ENCODE results near the gene C16orf78. TPM values are rescaled to one million over a fixed set of nuclear protein-coding genes. Genes with fewer than 3 reads are reported as not detected.
A peak's percentile ranks its signal among the peaks of the same experiment; 100 is the strongest.

The C16orf78 gene
- total and polyA plus RNA-seq, 5 experiments from 2014 or later: not detected

GRCh38 chr16:49377196-49377755 lies 3.7 kb downstream of the C16orf78 start:
- H3K9me3 Mint-ChIP-seq: peaks cover 0 to 5% (median under 1%) of the 10 kb centered on the region in 9 donors
- H3K4me1 Mint-ChIP-seq: peaks cover 0 to 2% (median 0%) of the 10 kb centered on the region in 4 donors
- H3K36me3 Mint-ChIP-seq: no peaks in the 10 kb centered on the region
- DNase-seq (no peak), ATAC-seq (no peak)
- peak overlapping the region in 1 of 10 donors; percentile 46 for H3K27ac Mint-ChIP-seq
- POLR2A ChIA-PET: no interaction called here
- peaks cover 0 to 25% (median 15%) of the 10 kb centered on the region in 5 donors for H3K27me3 Mint-ChIP-seq
- H3K4me3 Mint-ChIP-seq: no peak overlapping the region

GRCh38 chr16:49378238-49378637 lies 4.6 kb downstream of the C16orf78 start:
- no peak for DNase-seq
- H3K4me1 Mint-ChIP-seq: peaks cover 0 to 4% (median 0%) of the 10 kb centered on the region in 4 donors
- POLR2A ChIA-PET: no interaction called here
- H3K9me3 Mint-ChIP-seq: peaks cover 0 to 11% (median 5%) of the 10 kb centered on the region in 9 donors
- peaks cover 2 to 22% (median 15%) of the 10 kb centered on the region in 5 donors for H3K27me3 Mint-ChIP-seq
- H3K4me3 Mint-ChIP-seq: no peak overlapping the region
- H3K36me3 Mint-ChIP-seq: peaks cover 0 to 7% (median 0%) of the 10 kb centered on the region in 3 donors
- ATAC-seq: no peak
- no peak overlapping the region for H3K27ac Mint-ChIP-seq

GRCh38 chr16:49378816-49379215 lies 5.2 kb downstream of the C16orf78 start:
- H3K27me3 Mint-ChIP-seq: peaks cover 2 to 19% (median 15%) of the 10 kb centered on the region in 5 donors
- POLR2A ChIA-PET: no interaction called here

GRCh38 chr16:49382916-49383315 lies 9.3 kb downstream of the C16orf78 start:
- H3K27ac Mint-ChIP-seq: no peak overlapping the region
- H3K36me3 Mint-ChIP-seq: peaks cover 0 to 12% (median 0%) of the 10 kb centered on the region in 3 donors
- H3K9me3 Mint-ChIP-seq: peaks cover 6 to 44% (median 21%) of the 10 kb centered on the region in 9 donors
- POLR2A ChIA-PET: no interaction called here
- H3K4me3 Mint-ChIP-seq: no peak overlapping the region
- H3K27me3 Mint-ChIP-seq: peaks cover under 1 to 13% (median 5%) of the 10 kb centered on the region in 5 donors
- DNase-seq (no peak), ATAC-seq (no peak)
- peaks cover 0 to 2% (median 0%) of the 10 kb centered on the region in 4 donors for H3K4me1 Mint-ChIP-seq

More at GRCh38 chr16:49378816-49379215, 5.2 kb downstream of the C16orf78 start:
- H3K27ac Mint-ChIP-seq: no peak overlapping the region
- peaks cover 0 to 4% (median 0%) of the 10 kb centered on the region in 4 donors for H3K4me1 Mint-ChIP-seq
- DNase-seq (no peak), ATAC-seq (no peak)
- H3K4me3 Mint-ChIP-seq: no peak overlapping the region
- peaks cover 0 to 7% (median 0%) of the 10 kb centered on the region in 3 donors for H3K36me3 Mint-ChIP-seq
- peaks cover 2 to 17% (median 10%) of the 10 kb centered on the region in 9 donors for H3K9me3 Mint-ChIP-seq

GRCh38 chr16:49395021-49395420 lies 21.4 kb downstream of the C16orf78 start:
- Mint-ChIP-seq H3K27me3 (peaks cover 20 to 54% (median 32%) of the 10 kb centered on the region in 5 donors), H3K4me3 (no peak overlapping the region), H3K36me3 (no peaks in the 10 kb centered on the region), H3K4me1 (no peaks in the 10 kb centered on the region), H3K9me3 (no peaks in the 10 kb centered on the region), H3K27ac (no peak overlapping the region)
- DNase-seq (no peak), ATAC-seq (no peak)
- POLR2A ChIA-PET: no interaction called here

GRCh38 chr16:49396206-49396720 lies 22.7 kb downstream of the C16orf78 start:
- DNase-seq: no peak
- H3K4me3 Mint-ChIP-seq: no peak overlapping the region

GRCh38 chr16:49398761-49399160 lies 25.2 kb downstream of the C16orf78 start:
- POLR2A ChIA-PET: no interaction called here
- no peak overlapping the region for H3K27ac Mint-ChIP-seq
- H3K36me3 Mint-ChIP-seq: peaks cover 3 to 11% (median 7%) of the 10 kb centered on the region in 3 donors
- peaks cover 0 to 14% (median 2%) of the 10 kb centered on the region in 9 donors for H3K9me3 Mint-ChIP-seq
- no peaks in the 10 kb centered on the region for H3K4me1 Mint-ChIP-seq
- no peak overlapping the region for H3K4me3 Mint-ChIP-seq
- DNase-seq (no peak), ATAC-seq (no peak)
- H3K27me3 Mint-ChIP-seq: peaks cover 5 to 33% (median 16%) of the 10 kb centered on the region in 5 donors

More at GRCh38 chr16:49396206-49396720, 22.7 kb downstream of the C16orf78 start:
- POLR2A ChIA-PET: no interaction called here
- ATAC-seq: no peak
- Mint-ChIP-seq H3K36me3 (no peaks in the 10 kb centered on the region), H3K9me3 (no peaks in the 10 kb centered on the region), H3K4me1 (no peaks in the 10 kb centered on the region), H3K27me3 (peaks cover 16 to 42% (median 23%) of the 10 kb centered on the region in 5 donors), H3K27ac (no peak overlapping the region)

GRCh38 chr16:49399594-49400364 lies 26.2 kb downstream of the C16orf78 start:
- no peaks in the 10 kb centered on the region for H3K4me1 Mint-ChIP-seq
- H3K27me3 Mint-ChIP-seq: peaks cover 9 to 42% (median 19%) of the 10 kb centered on the region in 5 donors
- ATAC-seq: no peak
- POLR2A ChIA-PET: no interaction called here
- no peak overlapping the region for H3K4me3 Mint-ChIP-seq
- no peak for DNase-seq
- H3K9me3 Mint-ChIP-seq: peaks cover 0 to 14% (median 2%) of the 10 kb centered on the region in 9 donors
- peaks cover 3 to 11% (median 7%) of the 10 kb centered on the region in 3 donors for H3K36me3 Mint-ChIP-seq
- peak overlapping the region in 1 of 10 donors; percentile 14 for H3K27ac Mint-ChIP-seq

- H3K4me1 Mint-ChIP-seq: no peaks in the 10 kb centered on the region
- no peak for DNase-seq
- H3K27ac Mint-ChIP-seq: no peak overlapping the region
- peaks cover 3 to 11% (median 7%) of the 10 kb centered on the region in 3 donors for H3K36me3 Mint-ChIP-seq
- no peak for ATAC-seq
- H3K9me3 Mint-ChIP-seq: peaks cover 0 to 14% (median 2%) of the 10 kb centered on the region in 9 donors
- no peak overlapping the region for H3K4me3 Mint-ChIP-seq
- H3K27me3 Mint-ChIP-seq: peaks cover 9 to 48% (median 20%) of the 10 kb centered on the region in 5 donors
- POLR2A ChIA-PET: no interaction called here
Observed at GRCh38 chr16:49400611-49401010, 27.0 kb downstream of the C16orf78 start.

GRCh38 chr16:49405123-49405522 lies 31.5 kb downstream of the C16orf78 start:
- DNase-seq (no peak), ATAC-seq (no peak)
- Mint-ChIP-seq H3K36me3 (peaks cover 3 to 11% (median 7%) of the 10 kb centered on the region in 3 donors), H3K4me1 (peaks cover 0 to 4% (median 4%) of the 10 kb centered on the region in 4 donors), H3K27me3 (peaks cover 2 to 28% (median 10%) of the 10 kb centered on the region in 5 donors), H3K4me3 (no peak overlapping the region), H3K27ac (no peak overlapping the region), H3K9me3 (peaks cover 0 to 14% (median 2%) of the 10 kb centered on the region in 9 donors)
- POLR2A ChIA-PET: no interaction called here

GRCh38 chr16:49405530-49405929 lies 31.9 kb downstream of the C16orf78 start:
- POLR2A ChIA-PET: no interaction called here
- Mint-ChIP-seq H3K27me3 (peaks cover 2 to 28% (median 10%) of the 10 kb centered on the region in 5 donors), H3K9me3 (peaks cover 0 to 14% (median 2%) of the 10 kb centered on the region in 9 donors), H3K4me1 (peaks cover 0 to 4% (median 4%) of the 10 kb centered on the region in 4 donors), H3K4me3 (no peak overlapping the region), H3K36me3 (peaks cover 3 to 11% (median 7%) of the 10 kb centered on the region in 3 donors), H3K27ac (no peak overlapping the region)
- ATAC-seq (no peak), DNase-seq (no peak)

GRCh38 chr16:49407873-49408550 lies 34.4 kb downstream of the C16orf78 start:
- peaks cover under 1 to 3% (median 2%) of the 10 kb centered on the region in 3 donors for H3K36me3 Mint-ChIP-seq
- peaks cover 2 to 23% (median 10%) of the 10 kb centered on the region in 5 donors for H3K27me3 Mint-ChIP-seq
- H3K4me3 Mint-ChIP-seq: peak overlapping the region in 2 of 10 donors; percentile 1 to 13
- ATAC-seq (peak; percentile 77), DNase-seq (peak; percentile 41 to 77 (median 60))
- peak overlapping the region in 2 of 10 donors; percentile 0 to 37 for H3K27ac Mint-ChIP-seq
- POLR2A ChIA-PET: no interaction called here
- peaks cover 0 to 6% (median 0%) of the 10 kb centered on the region in 9 donors for H3K9me3 Mint-ChIP-seq
- H3K4me1 Mint-ChIP-seq: peaks cover 0 to 4% (median 4%) of the 10 kb centered on the region in 4 donors

Measured in naive thymus-derived CD8-positive, alpha-beta T cell (primary cell).